NCI-H345 treated with DMSO at 0.1 percent for 48 hours (cell line): ENCODE results near the gene RETREG3.
"Not testable (repeated sequence)": the region's sequence is repeated elsewhere in the genome, so short reads cannot be mapped to it uniquely, and the experiment has no call there.

Experiments
- DNase-seq: peaks from one replicate; lab custom pipeline; 2025; ENCODE audit not compliant: unreplicated experiment; lab: John Stamatoyannopoulos, UW

RETREG3 gene

DNA sequence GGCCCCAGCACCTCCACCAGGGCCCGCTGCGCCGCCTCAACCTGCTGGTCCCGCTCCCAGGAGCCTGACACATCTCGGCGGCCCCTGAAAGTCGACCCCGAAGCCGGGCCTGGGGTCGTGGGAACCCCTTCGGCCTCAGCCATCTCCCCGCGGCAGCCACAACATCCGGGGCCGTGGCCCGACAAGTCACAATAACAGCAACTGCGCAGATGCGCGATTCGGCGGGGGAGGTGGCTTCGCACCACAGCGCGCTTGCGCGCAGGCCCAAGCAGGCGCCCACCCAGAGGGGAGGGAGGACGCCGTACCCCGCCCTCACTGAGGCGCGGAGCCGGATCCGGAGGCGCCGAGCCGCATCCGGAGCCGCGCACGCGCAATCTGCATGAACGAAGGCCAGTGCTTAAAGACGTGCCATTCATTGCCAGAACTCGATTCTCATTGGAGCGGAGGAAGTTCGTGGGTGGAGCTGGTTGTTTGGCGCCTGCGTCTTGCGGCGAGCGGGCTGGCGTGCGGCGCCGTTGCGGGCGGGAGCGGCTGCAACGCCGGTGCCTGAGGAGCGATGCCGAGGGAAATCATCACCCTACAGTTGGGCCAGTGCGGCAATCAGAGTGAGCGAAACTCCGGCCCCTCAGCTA, at the start of gene RETREG3, which contains the start of gene TUBG1:
RETREG3 (minus strand) TSS at position 193 of the 632 bp plus-strand sequence; CDS start at position 143, 50 bp downstream.
TUBG1 (plus strand) TSS at position 502 of the 632 bp plus-strand sequence; CDS start at position 557, 55 bp downstream.
- peak; percentile 98 for DNase-seq

DNA sequence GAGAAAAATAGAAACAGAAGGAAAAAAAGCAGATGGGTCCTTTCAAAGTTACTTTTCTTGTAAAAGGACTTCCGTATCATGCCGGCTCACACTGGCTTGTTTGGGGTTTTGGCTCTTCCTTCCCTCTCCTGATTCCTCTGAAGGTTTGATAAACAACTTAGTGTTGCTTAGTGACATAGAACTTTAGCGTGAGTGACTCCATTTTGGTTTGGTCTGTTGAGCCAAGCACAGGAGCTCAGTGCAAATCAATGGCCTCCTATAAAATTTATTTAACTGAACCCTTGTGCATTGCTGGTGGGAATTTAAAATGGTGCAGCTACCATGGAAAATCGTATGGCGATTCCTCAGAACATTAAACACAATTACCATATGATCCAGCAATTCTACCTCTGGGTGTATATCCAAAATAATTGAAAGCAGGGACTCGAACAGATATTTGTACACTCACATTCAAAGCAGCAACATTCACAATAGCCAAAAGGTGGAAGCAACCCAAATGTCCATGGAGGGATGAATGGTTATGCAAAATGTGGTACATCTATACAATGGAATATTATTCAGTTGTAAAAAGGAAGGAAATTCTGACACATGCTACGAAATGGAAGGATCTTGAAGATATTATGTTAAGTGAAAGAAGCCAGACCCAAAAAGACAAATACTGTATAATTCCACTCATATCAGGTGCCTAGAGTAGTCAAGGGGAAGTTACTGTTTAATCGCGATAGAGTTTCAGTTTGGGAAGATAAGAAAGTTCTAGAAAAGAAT, 48.8 kb upstream of the RETREG3 start:
- no peak for DNase-seq

- no peak for DNase-seq
Observed at GRCh38 chr17:42655528-42655927, 46.4 kb upstream of the RETREG3 start.

DNA sequence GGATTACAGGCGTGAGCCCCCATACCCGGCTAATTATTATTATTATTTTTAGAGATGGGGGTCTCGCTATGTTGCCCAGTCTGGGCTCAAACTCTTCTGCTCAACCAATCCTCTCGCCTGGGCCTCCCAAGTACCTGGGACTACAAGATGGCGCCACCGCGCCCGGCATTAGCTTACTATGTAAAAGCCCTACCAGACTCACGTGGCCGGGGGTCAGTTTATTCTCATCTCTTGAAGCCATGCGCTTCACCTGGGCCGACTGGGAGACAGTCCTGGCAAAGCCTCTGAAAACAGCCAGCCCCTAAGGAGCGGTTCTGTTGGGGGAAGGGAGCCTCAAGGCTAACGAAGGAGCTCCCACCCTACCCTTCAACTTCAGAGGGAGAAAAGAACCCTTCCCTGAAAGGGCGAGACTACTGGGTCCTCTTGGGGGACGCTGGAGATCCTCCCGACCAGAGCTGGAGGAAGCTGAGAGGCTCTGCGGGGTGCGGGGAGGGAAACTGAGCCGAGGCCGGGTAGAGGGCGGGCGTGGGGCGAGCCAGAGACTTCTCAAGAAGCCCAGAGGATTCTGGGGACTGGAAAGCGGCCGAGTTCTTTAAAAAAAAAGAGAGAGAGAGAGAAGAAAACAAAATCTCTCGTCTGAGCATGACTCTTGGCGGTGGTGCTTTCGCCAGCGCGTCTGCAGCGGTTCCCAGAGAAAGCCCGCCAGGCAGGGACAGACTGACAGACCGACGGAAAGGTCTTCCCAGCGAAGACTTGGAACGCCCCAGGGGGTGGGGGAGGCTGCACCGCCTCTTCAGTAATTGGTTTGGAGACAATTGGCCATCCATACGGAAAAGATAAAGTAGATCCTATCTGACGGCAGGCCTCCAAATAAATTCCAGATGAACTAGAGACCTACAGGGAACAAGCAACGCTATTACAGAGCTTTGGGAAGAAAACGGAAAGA, 44.3 kb upstream of the RETREG3 start:
- DNase-seq: no peak

DNA sequence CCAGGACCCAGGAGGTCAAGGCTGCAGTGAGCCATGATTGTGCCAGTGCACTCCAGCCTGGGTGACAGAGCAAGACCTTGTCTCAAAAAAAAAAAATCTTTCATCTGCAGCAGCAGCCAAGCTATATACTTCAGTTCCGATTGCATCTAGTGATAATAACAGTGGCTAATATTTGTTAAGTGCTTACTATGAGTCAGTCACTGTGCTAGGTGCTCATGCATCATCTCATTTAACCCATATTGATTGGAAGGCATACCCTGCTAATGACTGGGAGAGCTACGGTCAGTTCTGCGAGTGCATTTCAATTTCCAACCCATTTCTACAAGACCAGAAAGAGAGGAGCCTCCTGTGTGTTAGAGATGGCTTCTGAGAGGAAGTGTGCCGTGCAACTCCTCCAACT, 42.2 kb upstream of the RETREG3 start:
- no peak for DNase-seq

GRCh38 chr17:42647778-42648177, 38.6 kb upstream of the RETREG3 start:
- DNase-seq: no peak

DNA sequence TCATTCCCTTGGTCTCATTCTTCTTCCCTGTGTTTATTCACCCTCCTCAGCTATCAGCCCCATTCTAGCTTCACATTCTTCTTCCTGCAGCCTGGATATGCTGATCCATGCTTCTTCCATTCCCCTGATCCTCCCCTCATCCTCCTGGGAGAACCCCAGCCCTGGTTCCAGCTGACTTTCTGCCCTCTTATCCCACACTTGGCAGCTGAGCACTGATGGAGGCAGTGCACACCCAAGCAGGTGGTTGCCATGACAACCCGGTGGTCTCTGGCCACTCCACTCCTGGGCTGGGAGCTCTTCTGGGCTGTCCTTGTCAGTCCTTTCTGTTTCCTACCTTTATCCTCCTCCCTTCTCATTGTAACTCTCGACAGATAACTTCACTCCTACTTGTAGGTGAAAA, 33.2 kb upstream of the RETREG3 start:
- no peak for DNase-seq

- no peak for DNase-seq
Observed at GRCh38 chr17:42640121-42640520, 30.9 kb upstream of the RETREG3 start.

- DNase-seq: no peak
Observed at GRCh38 chr17:42639525-42640113, 30.4 kb upstream of the RETREG3 start.

- DNase-seq: no peak
Observed at GRCh38 chr17:42632949-42633444, 23.8 kb upstream of the RETREG3 start.

DNA sequence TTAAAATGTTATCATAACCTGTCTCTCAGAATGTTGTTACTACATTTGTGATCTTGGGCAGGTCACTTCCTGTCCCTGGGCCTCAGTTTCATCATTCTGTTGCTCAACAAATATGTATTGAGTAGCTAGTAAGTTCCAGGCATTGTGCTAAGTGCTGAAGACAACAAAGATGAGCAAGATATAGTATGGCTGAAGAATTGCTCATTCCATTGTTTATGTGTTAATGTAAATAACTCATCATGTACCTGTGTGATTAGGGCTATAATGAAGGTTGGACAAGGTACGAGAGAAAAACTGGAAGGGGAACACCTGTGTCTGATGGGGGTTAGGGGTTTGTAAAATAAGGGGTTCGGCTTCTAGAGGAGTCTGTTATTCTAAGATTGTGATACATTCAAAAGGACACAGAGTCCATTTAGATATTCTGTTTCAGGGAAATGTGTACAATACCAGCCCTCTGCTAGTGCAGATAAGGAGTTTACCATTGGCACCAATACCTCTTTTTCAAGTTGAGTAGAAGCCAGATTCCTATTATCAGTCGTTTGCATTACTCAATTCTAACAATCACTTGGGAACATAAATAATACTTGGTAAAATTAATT, 20.3 kb upstream of the RETREG3 start:
- no peak for DNase-seq

GRCh38 chr17:42627032-42627764, 18.0 kb upstream of the RETREG3 start:
- not testable (repeated sequence) for DNase-seq

- DNase-seq: no peak
Observed at GRCh38 chr17:42623732-42624596, 14.8 kb upstream of the RETREG3 start.

GRCh38 chr17:42623271-42623670, 14.1 kb upstream of the RETREG3 start:
- no peak for DNase-seq

DNA sequence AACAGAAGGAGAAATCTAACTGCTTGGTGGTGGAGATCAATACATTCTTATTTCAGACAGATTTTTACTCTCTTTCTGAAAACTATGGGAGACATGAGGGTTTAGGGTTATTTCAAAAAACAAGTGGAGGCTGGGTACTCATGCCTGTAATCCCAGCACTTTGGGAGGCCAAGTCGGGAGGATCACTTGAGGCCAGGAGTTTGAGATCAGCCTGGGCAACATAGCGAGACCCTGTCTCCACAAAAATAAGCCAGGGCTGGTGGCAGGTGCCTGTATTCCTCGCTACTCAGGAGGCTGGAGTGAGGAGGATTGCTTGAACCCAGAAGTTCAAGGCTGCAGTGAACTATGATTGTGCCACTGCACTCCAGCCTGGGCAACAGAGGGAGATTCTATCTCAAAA, 12.8 kb upstream of the RETREG3 start:
- DNase-seq: not testable (repeated sequence)

GRCh38 chr17:42618442-42619150, 9.4 kb upstream of the RETREG3 start:
- DNase-seq: peak; percentile 5

DNA sequence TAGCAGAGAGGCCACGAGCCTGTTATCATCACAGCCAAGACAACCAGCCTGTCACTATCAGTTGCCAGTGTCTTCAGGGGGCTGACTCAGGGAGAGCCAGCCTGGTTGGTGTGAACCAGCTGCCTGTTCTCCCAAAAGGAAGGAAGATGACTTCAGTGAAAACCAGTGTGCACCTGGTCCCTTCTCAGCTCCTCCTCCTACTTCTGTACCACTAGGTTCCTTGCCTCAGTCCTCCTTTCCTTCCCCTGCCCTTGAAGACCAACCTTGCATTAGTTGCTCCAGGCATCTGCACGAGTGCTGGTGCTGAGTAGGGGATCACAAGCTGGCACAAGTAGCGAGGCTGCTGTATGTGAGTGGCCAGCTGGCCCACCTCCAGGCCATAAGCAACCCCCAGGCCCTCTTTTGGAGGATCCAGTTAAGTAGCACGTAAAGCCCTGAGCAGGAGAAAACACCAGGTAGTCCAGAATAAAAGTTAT, 8.8 kb upstream of the RETREG3 start:
- DNase-seq: no peak

DNA sequence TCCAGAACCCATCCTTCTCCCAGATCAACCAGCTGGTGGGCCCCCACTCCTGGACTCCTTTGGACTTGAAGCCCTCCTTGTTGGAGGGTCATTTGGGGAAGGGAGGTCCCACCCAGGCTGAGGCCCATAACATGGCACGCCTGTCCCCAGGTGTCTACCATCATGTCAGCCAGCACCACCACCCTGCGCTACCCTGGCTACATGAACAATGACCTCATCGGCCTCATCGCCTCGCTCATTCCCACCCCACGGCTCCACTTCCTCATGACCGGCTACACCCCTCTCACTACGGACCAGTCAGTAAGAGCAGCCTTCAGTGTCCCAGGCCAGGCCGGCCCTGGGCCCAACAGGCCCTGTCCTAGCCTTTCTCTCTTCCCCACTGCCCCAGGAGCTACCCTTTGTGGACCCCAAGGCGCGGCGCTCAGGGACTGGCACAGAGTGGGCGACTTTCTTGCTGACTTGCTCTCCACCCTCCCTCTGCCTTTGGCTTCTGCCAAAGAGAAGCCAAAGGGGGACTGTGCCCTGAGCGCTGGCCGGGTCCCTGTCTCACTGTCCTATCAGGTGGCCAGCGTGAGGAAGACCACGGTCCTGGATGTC, 4.6 kb upstream of the RETREG3 start:
- no peak for DNase-seq
